ENCODE measurements around the gene C17orf67.

Gene C17orf67

DNA sequence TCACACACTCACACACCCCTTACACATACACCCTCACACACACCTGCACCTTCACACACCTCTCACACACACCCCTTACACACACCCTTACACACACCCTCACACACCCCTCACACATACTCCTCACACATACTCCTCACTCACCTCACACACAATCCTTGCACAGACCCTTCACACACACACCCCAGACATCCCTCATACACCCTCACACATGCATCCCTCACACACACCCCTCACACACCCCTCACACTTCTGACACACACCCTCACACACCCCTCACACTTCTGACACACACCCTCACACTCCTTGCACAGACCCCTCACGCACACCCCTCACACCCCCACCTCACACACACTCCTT is 23.9 kb downstream of the C17orf67 start:
- TF ChIP-seq FOXP2 (optimal IDR thresholded peaks at IDR 0.05; ENCODE audit: borderline replicate concordance, extremely low read depth, extremely low read length, insufficient read depth) (no peak), TAF1 (IDR thresholded peaks at IDR 0.05; ENCODE audit: borderline replicate concordance, insufficient read depth, low read length) (no peak), POLR2AphosphoS5 (IDR thresholded peaks at IDR 0.05; ENCODE audit: low read depth, low read length) (no peak), SIN3A (IDR thresholded peaks at IDR 0.05; ENCODE audit: borderline replicate concordance, insufficient read depth, low read length) (no peak)
- TF ChIP-seq, protein P1, sequence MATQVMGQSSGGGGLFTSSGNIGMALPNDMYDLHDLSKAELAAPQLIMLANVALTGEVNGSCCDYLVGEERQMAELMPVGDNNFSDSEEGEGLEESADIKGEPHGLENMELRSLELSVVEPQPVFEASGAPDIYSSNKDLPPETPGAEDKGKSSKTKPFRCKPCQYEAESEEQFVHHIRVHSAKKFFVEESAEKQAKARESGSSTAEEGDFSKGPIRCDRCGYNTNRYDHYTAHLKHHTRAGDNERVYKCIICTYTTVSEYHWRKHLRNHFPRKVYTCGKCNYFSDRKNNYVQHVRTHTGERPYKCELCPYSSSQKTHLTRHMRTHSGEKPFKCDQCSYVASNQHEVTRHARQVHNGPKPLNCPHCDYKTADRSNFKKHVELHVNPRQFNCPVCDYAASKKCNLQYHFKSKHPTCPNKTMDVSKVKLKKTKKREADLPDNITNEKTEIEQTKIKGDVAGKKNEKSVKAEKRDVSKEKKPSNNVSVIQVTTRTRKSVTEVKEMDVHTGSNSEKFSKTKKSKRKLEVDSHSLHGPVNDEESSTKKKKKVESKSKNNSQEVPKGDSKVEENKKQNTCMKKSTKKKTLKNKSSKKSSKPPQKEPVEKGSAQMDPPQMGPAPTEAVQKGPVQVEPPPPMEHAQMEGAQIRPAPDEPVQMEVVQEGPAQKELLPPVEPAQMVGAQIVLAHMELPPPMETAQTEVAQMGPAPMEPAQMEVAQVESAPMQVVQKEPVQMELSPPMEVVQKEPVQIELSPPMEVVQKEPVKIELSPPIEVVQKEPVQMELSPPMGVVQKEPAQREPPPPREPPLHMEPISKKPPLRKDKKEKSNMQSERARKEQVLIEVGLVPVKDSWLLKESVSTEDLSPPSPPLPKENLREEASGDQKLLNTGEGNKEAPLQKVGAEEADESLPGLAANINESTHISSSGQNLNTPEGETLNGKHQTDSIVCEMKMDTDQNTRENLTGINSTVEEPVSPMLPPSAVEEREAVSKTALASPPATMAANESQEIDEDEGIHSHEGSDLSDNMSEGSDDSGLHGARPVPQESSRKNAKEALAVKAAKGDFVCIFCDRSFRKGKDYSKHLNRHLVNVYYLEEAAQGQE (IDR thresholded peaks at IDR 0.05; ENCODE audit: insufficient read depth in 1 of 2, low read depth in 2 of 2, low read length in 2 of 2), result no peak

DNA sequence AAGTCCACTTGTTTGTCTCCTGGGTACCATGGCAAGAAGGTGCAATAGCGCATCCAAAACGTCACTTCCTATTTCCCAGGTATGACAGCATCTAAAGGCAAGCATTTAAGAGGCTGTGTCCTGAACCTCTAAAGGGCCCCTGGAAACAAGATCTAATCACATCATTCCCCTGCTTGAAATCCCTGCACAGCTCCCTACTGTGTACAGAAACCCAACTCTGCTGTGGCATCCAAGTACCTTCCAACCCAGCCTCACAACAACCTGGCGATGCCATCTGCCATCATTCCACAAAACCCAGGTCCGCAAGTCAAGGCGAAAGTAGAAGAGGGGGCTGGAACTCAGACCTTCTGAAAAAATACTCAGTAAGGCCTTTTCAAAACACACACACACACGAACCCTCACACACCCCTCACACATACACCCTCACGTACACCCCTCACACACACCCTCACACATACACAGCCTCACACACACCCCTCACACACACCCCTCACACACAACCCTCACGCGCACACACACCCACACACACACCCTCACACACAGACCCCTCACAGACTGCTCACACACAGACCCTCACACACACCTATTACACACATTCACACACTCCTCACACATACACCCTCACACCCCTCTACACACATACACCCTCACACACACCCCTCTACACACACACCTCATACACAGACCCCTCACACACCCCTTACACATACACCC is 24.5 kb downstream of the C17orf67 start:
- no peak for TF ChIP-seq TAF1 (IDR thresholded peaks at IDR 0.05; ENCODE audit: borderline replicate concordance, insufficient read depth, low read length)
- no peak for TF ChIP-seq SIN3A (IDR thresholded peaks at IDR 0.05; ENCODE audit: borderline replicate concordance, insufficient read depth, low read length)
- TF ChIP-seq FOXP2 (optimal IDR thresholded peaks at IDR 0.05; ENCODE audit: borderline replicate concordance, extremely low read depth, extremely low read length, insufficient read depth), result no peak
- TF ChIP-seq, protein P1 (IDR thresholded peaks at IDR 0.05; ENCODE audit: insufficient read depth in 1 of 2, low read depth in 2 of 2, low read length in 2 of 2), result no peak
- no peak for TF ChIP-seq POLR2AphosphoS5 (IDR thresholded peaks at IDR 0.05; ENCODE audit: low read depth, low read length)

- TF ChIP-seq SIN3A (IDR thresholded peaks at IDR 0.05; ENCODE audit: borderline replicate concordance, insufficient read depth, low read length) (no peak), TAF1 (IDR thresholded peaks at IDR 0.05; ENCODE audit: borderline replicate concordance, insufficient read depth, low read length) (no peak), FOXP2 (optimal IDR thresholded peaks at IDR 0.05; ENCODE audit: borderline replicate concordance, extremely low read depth, extremely low read length, insufficient read depth) (no peak), POLR2AphosphoS5 (IDR thresholded peaks at IDR 0.05; ENCODE audit: low read depth, low read length) (no peak)
- TF ChIP-seq, protein P1 (IDR thresholded peaks at IDR 0.05; ENCODE audit: insufficient read depth in 1 of 2, low read depth in 2 of 2, low read length in 2 of 2), result no peak
These were observed 25.2 kb downstream of the C17orf67 start for GRCh38 chr17:56808503-56808902.

- no peak for TF ChIP-seq TAF1 (IDR thresholded peaks at IDR 0.05; ENCODE audit: borderline replicate concordance, insufficient read depth, low read length)
- TF ChIP-seq FOXP2 (optimal IDR thresholded peaks at IDR 0.05; ENCODE audit: borderline replicate concordance, extremely low read depth, extremely low read length, insufficient read depth), result no peak
- TF ChIP-seq, protein P1 (IDR thresholded peaks at IDR 0.05; ENCODE audit: insufficient read depth in 1 of 2, low read depth in 2 of 2, low read length in 2 of 2), result no peak
- no peak for TF ChIP-seq POLR2AphosphoS5 (IDR thresholded peaks at IDR 0.05; ENCODE audit: low read depth, low read length)
- TF ChIP-seq SIN3A (IDR thresholded peaks at IDR 0.05; ENCODE audit: borderline replicate concordance, insufficient read depth, low read length), result no peak
These were observed 26.0 kb downstream of the C17orf67 start for GRCh38 chr17:56807723-56808122.
